ENCODE measurements around the gene RTP4.
"Not testable (repeated sequence)": the region's sequence is repeated elsewhere in the genome, so short reads cannot be mapped to it uniquely, and the experiment has no call there.

Gene RTP4

GRCh38 chr3:187367561-187368103 is 553 bp upstream of the RTP4 start:
- in situ Hi-C loops (cut with MboI; ENCODE audit: low sequenced_read_pairs), result no loop called here

- in situ Hi-C loops (cut with MboI; ENCODE audit: low sequenced_read_pairs), result no loop called here
Observed at GRCh38 chr3:187369089-187369447, 883 bp downstream of the RTP4 start.

- in situ Hi-C loops (cut with MboI; ENCODE audit: low sequenced_read_pairs), result no loop called here
Observed at GRCh38 chr3:187370051-187370450, 1.9 kb downstream of the RTP4 start.

- in situ Hi-C loops (cut with MboI; ENCODE audit: low sequenced_read_pairs), result no loop called here
Observed at GRCh38 chr3:187375581-187375980, 7.4 kb downstream of the RTP4 start.

- in situ Hi-C loops (cut with MboI; ENCODE audit: low sequenced_read_pairs), result no loop called here
Observed at GRCh38 chr3:187377842-187378241, 9.7 kb downstream of the RTP4 start.

- in situ Hi-C loops (cut with MboI; ENCODE audit: low sequenced_read_pairs), result no loop called here
Observed at GRCh38 chr3:187382609-187383151, 14.5 kb downstream of the RTP4 start.

- in situ Hi-C loops (cut with MboI; ENCODE audit: low sequenced_read_pairs), result no loop called here
Observed at GRCh38 chr3:187383246-187383645, 15.1 kb downstream of the RTP4 start.

- in situ Hi-C loops (cut with MboI; ENCODE audit: low sequenced_read_pairs), result no loop called here
Observed at GRCh38 chr3:187385296-187385695, 17.1 kb downstream of the RTP4 start.

- in situ Hi-C loops (cut with MboI; ENCODE audit: low sequenced_read_pairs), result no loop called here
Observed at GRCh38 chr3:187396661-187397060, 28.5 kb downstream of the RTP4 start.

GRCh38 chr3:187398955-187399354 is 30.8 kb downstream of the RTP4 start:
- in situ Hi-C loops (cut with MboI; ENCODE audit: low sequenced_read_pairs), result no loop called here

- in situ Hi-C loops (cut with MboI; ENCODE audit: low sequenced_read_pairs), result no loop called here
Observed at GRCh38 chr3:187400756-187401155, 32.6 kb downstream of the RTP4 start.

GRCh38 chr3:187401856-187402255 is 33.7 kb downstream of the RTP4 start:
- in situ Hi-C loops (cut with MboI; ENCODE audit: low sequenced_read_pairs), result no loop called here

- in situ Hi-C loops (cut with MboI; ENCODE audit: low sequenced_read_pairs), result no loop called here
Observed at GRCh38 chr3:187403768-187404288, 35.6 kb downstream of the RTP4 start.

- in situ Hi-C loops (cut with MboI; ENCODE audit: low sequenced_read_pairs), result no loop called here
Observed at GRCh38 chr3:187406927-187407326, 38.7 kb downstream of the RTP4 start.

- in situ Hi-C loops (cut with MboI; ENCODE audit: low sequenced_read_pairs), result not testable (repeated sequence)
Observed at GRCh38 chr3:187411991-187412781, 44.0 kb downstream of the RTP4 start.
